Prostate gland (tissue), 2 donors: ENCODE results near the gene HIF1A.

Source experiments
- CTCF ChIP-seq, 4 experiments: fragments of 200-600 bp in 2 of 4; fragments of 450-650 bp in 2 of 4; sonication (generic) in 2 of 4; IDR thresholded peaks; 1 replicate in 3 of 4; 2 replicates in 1 of 4; pipeline ENCODE4 v1.5.1; 2016 to 2019; ENCODE audit warnings: antibody characterized with exemption in 4 of 4, mild to moderate bottlenecking in 2 of 4, moderate library complexity in 2 of 4
- POLR2A ChIP-seq: fragments of 450-650 bp; IDR thresholded peaks from one replicate; pipeline ENCODE4 v1.6.1; 2016; ENCODE audit warnings: antibody characterized with exemption, mild to moderate bottlenecking

DNA sequence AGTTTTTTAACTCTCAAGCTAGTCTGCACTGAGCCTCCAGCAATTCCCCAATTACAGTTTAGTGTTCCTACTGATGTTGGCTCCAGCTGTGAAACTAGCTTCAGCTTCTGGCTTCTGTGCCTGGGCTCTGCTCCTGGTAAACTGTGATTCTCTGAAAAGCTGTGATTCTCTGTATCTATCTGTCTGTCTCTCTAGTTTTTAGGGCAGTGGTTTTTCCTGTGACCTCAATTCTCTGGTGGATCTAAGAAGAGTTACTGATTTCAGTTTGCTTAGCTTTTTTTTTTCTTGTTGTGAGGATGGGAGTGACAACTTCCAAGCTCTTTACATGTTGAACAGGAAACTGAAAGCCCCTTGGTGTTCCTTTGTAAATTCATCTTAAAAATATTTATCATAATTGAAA, 3.8 kb upstream of the HIF1A start:
- no peak for TF ChIP-seq CTCF (IDR thresholded peaks at IDR 0.05)
- no peak for TF ChIP-seq POLR2A
